ENCODE results near the gene ACER3. TPM values are rescaled to one million over a fixed set of nuclear protein-coding genes. Genes with fewer than 3 reads are reported as not detected.

The ACER3 gene
- polyA plus RNA-seq, 1 donor from 2014 or later, result 14.9 TPM

DNA sequence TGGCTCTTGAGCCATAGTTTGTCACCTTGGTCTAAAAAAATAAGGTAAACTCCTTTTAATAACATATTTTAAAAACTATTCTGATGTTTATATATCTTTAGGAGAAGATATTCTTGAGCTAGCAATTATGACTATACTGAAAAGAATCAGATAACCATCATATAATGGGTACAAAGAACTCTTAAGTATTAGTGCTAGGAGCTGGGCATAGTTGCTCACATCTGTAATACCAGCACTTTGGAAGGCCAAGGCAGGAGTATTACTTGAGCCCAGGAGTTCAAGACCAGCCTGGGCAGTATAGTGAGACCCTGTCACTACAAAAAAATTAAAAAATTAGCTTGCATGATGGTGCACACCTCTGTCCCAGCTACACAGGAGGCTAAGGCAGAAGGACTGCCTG lies 119.5 kb downstream of the ACER3 start:
- Histone ChIP-seq H3K9me2 (ENCODE audit: insufficient read depth, low read length) (no peaks in the 10 kb centered on the region), H3K9me3 (ENCODE audit: low read length) (no peaks in the 10 kb centered on the region), H3K4me2 (ENCODE audit: low read length) (no peak overlapping the region), H3K27ac (ENCODE audit: low read length) (no peak overlapping the region), H3K9ac (ENCODE audit: low read length) (no peak overlapping the region), H4K20me1 (ENCODE audit: insufficient read depth) (no peaks in the 10 kb centered on the region), H3K27me3 (ENCODE audit: insufficient read depth, low read depth, low read length) (no peaks in the 10 kb centered on the region), H3K4me3 (ENCODE audit: low read length) (no peak overlapping the region), H3K79me2 (replicated peaks; ENCODE audit: insufficient read depth, low read length) (no peaks in the 10 kb centered on the region), H3K36me3 (ENCODE audit: insufficient read depth, low read length) (no peaks in the 10 kb centered on the region), H3F3A (ENCODE audit: insufficient read depth, low read length, poor library complexity, severe bottlenecking) (no peaks in the 10 kb centered on the region), H2AFZ (ENCODE audit: low read depth, low read length) (no peak overlapping the region)
- no peak for TF ChIP-seq RAD21 (conservative IDR thresholded peaks at IDR 0.05)
- no peak for TF ChIP-seq EP300 (conservative IDR thresholded peaks at IDR 0.05; ENCODE audit: poor library complexity, severe bottlenecking)
- no peak for TF ChIP-seq TAF1 (IDR thresholded peaks at IDR 0.05; ENCODE audit: low read depth)
- no peak for TF ChIP-seq EZH2 (IDR thresholded peaks at IDR 0.05; ENCODE audit: borderline replicate concordance, insufficient read depth, low read length, poor library complexity, severe bottlenecking)
- TF ChIP-seq, protein P1, sequence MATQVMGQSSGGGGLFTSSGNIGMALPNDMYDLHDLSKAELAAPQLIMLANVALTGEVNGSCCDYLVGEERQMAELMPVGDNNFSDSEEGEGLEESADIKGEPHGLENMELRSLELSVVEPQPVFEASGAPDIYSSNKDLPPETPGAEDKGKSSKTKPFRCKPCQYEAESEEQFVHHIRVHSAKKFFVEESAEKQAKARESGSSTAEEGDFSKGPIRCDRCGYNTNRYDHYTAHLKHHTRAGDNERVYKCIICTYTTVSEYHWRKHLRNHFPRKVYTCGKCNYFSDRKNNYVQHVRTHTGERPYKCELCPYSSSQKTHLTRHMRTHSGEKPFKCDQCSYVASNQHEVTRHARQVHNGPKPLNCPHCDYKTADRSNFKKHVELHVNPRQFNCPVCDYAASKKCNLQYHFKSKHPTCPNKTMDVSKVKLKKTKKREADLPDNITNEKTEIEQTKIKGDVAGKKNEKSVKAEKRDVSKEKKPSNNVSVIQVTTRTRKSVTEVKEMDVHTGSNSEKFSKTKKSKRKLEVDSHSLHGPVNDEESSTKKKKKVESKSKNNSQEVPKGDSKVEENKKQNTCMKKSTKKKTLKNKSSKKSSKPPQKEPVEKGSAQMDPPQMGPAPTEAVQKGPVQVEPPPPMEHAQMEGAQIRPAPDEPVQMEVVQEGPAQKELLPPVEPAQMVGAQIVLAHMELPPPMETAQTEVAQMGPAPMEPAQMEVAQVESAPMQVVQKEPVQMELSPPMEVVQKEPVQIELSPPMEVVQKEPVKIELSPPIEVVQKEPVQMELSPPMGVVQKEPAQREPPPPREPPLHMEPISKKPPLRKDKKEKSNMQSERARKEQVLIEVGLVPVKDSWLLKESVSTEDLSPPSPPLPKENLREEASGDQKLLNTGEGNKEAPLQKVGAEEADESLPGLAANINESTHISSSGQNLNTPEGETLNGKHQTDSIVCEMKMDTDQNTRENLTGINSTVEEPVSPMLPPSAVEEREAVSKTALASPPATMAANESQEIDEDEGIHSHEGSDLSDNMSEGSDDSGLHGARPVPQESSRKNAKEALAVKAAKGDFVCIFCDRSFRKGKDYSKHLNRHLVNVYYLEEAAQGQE (IDR thresholded peaks at IDR 0.05; ENCODE audit: borderline replicate concordance), result no peak
- no peak for TF ChIP-seq MXI1 (conservative IDR thresholded peaks at IDR 0.05; ENCODE audit: poor library complexity, severe bottlenecking)
- TF ChIP-seq, protein P2, sequence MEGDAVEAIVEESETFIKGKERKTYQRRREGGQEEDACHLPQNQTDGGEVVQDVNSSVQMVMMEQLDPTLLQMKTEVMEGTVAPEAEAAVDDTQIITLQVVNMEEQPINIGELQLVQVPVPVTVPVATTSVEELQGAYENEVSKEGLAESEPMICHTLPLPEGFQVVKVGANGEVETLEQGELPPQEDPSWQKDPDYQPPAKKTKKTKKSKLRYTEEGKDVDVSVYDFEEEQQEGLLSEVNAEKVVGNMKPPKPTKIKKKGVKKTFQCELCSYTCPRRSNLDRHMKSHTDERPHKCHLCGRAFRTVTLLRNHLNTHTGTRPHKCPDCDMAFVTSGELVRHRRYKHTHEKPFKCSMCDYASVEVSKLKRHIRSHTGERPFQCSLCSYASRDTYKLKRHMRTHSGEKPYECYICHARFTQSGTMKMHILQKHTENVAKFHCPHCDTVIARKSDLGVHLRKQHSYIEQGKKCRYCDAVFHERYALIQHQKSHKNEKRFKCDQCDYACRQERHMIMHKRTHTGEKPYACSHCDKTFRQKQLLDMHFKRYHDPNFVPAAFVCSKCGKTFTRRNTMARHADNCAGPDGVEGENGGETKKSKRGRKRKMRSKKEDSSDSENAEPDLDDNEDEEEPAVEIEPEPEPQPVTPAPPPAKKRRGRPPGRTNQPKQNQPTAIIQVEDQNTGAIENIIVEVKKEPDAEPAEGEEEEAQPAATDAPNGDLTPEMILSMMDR (IDR thresholded peaks at IDR 0.05; ENCODE audit: poor library complexity, severe bottlenecking), result no peak
- TF ChIP-seq SMC3 (conservative IDR thresholded peaks at IDR 0.05; ENCODE audit: poor library complexity), result no peak
- TF ChIP-seq POLR2AphosphoS5 (IDR thresholded peaks at IDR 0.05), result no peak

DNA sequence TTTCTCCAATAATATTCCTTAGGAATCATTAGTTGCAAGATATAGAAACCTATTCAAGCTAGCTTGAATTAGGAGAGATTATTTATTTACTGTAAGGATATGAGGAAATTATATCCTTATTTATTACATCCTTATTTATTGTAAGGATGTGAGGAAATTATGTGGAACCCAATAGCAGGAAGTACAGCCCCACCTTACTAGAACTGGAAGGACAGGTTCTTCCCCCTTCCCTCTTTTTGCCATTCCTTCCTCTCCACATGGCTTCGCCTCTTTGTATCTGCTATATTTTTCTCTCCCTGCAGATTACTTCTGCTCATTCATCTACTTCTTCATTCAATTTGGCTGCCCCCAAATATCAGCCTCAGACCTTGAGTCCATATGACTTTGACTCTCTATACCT lies 124.0 kb downstream of the ACER3 start:
- H3K79me2 ChIP-seq (replicated peaks; ENCODE audit: insufficient read depth, low read length), result no peaks in the 10 kb centered on the region
- H3F3A ChIP-seq (ENCODE audit: insufficient read depth, low read length, poor library complexity, severe bottlenecking), result no peaks in the 10 kb centered on the region
- no peaks in the 10 kb centered on the region for H3K27me3 ChIP-seq (ENCODE audit: insufficient read depth, low read depth, low read length)
- H3K9me2 ChIP-seq (ENCODE audit: insufficient read depth, low read length), result no peaks in the 10 kb centered on the region
- H3K4me2 ChIP-seq (ENCODE audit: low read length), result no peak overlapping the region
- no peaks in the 10 kb centered on the region for H3K36me3 ChIP-seq (ENCODE audit: insufficient read depth, low read length)
- no peaks in the 10 kb centered on the region for H4K20me1 ChIP-seq (ENCODE audit: insufficient read depth)
- H3K9ac ChIP-seq (ENCODE audit: low read length), result no peak overlapping the region
- H3K27ac ChIP-seq (ENCODE audit: low read length), result no peak overlapping the region
- no peak for TF ChIP-seq MXI1 (conservative IDR thresholded peaks at IDR 0.05; ENCODE audit: poor library complexity, severe bottlenecking)
- TF ChIP-seq, protein P1 (IDR thresholded peaks at IDR 0.05; ENCODE audit: borderline replicate concordance), result no peak
- no peak for TF ChIP-seq EP300 (conservative IDR thresholded peaks at IDR 0.05; ENCODE audit: poor library complexity, severe bottlenecking)
- no peak for TF ChIP-seq TAF1 (IDR thresholded peaks at IDR 0.05; ENCODE audit: low read depth)
- no peak for TF ChIP-seq SMC3 (conservative IDR thresholded peaks at IDR 0.05; ENCODE audit: poor library complexity)
- no peak for TF ChIP-seq EZH2 (IDR thresholded peaks at IDR 0.05; ENCODE audit: borderline replicate concordance, insufficient read depth, low read length, poor library complexity, severe bottlenecking)
- no peak for TF ChIP-seq POLR2AphosphoS5 (IDR thresholded peaks at IDR 0.05)
- TF ChIP-seq RAD21 (conservative IDR thresholded peaks at IDR 0.05), result no peak
- TF ChIP-seq, protein P2 (IDR thresholded peaks at IDR 0.05; ENCODE audit: poor library complexity, severe bottlenecking), result no peak
- H3K4me3 ChIP-seq (ENCODE audit: low read length), result no peak overlapping the region
- H2AFZ ChIP-seq (ENCODE audit: low read depth, low read length), result no peak overlapping the region
- no peaks in the 10 kb centered on the region for H3K9me3 ChIP-seq (ENCODE audit: low read length)
